Progenitor cell of endocrine pancreas (in vitro differentiated cells): Measurements from ENCODE around the gene CDH4. TPM values are rescaled to one million over a fixed set of nuclear protein-coding genes. Genes with fewer than 3 reads are reported as not detected.

Source experiments
- DNase-seq: peaks from one replicate; pipeline ENCODE4 v3.0.0; 2021; ENCODE audit warnings: low spot score; ENCODE audit not compliant: unreplicated experiment
- H3K27ac Mint-ChIP-seq: 2 replicates; pipeline ENCODE4 v1.8.0; 2021; ENCODE audit warnings: mild to moderate bottlenecking, moderate library complexity, mixed read lengths
- H3K27me3 Mint-ChIP-seq: 2 replicates; pipeline ENCODE4 v1.8.0; 2021; ENCODE audit warnings: mixed read lengths
- H3K36me3 Mint-ChIP-seq: 2 replicates; pipeline ENCODE4 v1.8.0; 2022; ENCODE audit warnings: mixed read lengths; ENCODE audit not compliant: insufficient read depth
- H3K4me1 Mint-ChIP-seq: 2 replicates; pipeline ENCODE4 v1.8.0; 2021; ENCODE audit warnings: low read depth, mixed read lengths
- H3K4me3 Mint-ChIP-seq: 2 replicates; pipeline ENCODE4 v1.8.0; 2021; ENCODE audit warnings: low read depth, mild to moderate bottlenecking, moderate library complexity, mixed read lengths
- H3K9me3 Mint-ChIP-seq: 2 replicates; pipeline ENCODE4 v1.8.0; 2021; ENCODE audit warnings: low read depth, mixed read lengths
- CTCF ChIP-seq: fragments of 200-600 bp; sonication (generic); IDR thresholded peaks from one replicate; pipeline ENCODE4 v1.5.0; 2021; ENCODE audit warnings: antibody characterized with exemption, mild to moderate bottlenecking; ENCODE audit not compliant: unreplicated experiment
- total RNA-seq: library from RNA; stranded (reverse); gene quantifications from 2 replicates; pipeline ENCODE4 v1.2.1, GENCODE V29; 2021

CDH4 gene
- total RNA-seq, 1 donor from 2014 or later = 0.43 TPM

GRCh38 chr20:61573415-61574305, 321.6 kb downstream of the CDH4 start:
- H3K4me3 Mint-ChIP-seq = no peak overlapping the region
- H3K9me3 Mint-ChIP-seq = no peaks in the 10 kb centered on the region
- H3K4me1 Mint-ChIP-seq = no peaks in the 10 kb centered on the region
- H3K27ac Mint-ChIP-seq = no peak overlapping the region
- H3K36me3 Mint-ChIP-seq = no peaks in the 10 kb centered on the region
- no peak for DNase-seq
- H3K27me3 Mint-ChIP-seq = peaks cover 7% of the 10 kb centered on the region
- TF ChIP-seq CTCF = no peak

- H3K9me3 Mint-ChIP-seq = no peaks in the 10 kb centered on the region
- no peak for DNase-seq
- H3K4me3 Mint-ChIP-seq = no peak overlapping the region
- peaks cover 9% of the 10 kb centered on the region for H3K27me3 Mint-ChIP-seq
- no peak for TF ChIP-seq CTCF
- no peaks in the 10 kb centered on the region for H3K36me3 Mint-ChIP-seq
- no peak overlapping the region for H3K27ac Mint-ChIP-seq
- H3K4me1 Mint-ChIP-seq = no peaks in the 10 kb centered on the region
Measured at GRCh38 chr20:61575151-61575937, 323.3 kb downstream of the CDH4 start.

GRCh38 chr20:61576372-61576771, 324.3 kb downstream of the CDH4 start:
- Mint-ChIP-seq H3K27me3 (peaks cover 9% of the 10 kb centered on the region), H3K4me3 (no peak overlapping the region), H3K9me3 (no peaks in the 10 kb centered on the region), H3K4me1 (no peaks in the 10 kb centered on the region), H3K36me3 (no peaks in the 10 kb centered on the region), H3K27ac (no peak overlapping the region)
- no peak for DNase-seq
- TF ChIP-seq CTCF = no peak

- Mint-ChIP-seq H3K36me3 (no peaks in the 10 kb centered on the region), H3K4me3 (no peak overlapping the region), H3K27ac (no peak overlapping the region), H3K4me1 (peaks cover under 1% of the 10 kb centered on the region), H3K9me3 (no peaks in the 10 kb centered on the region), H3K27me3 (peaks cover 10% of the 10 kb centered on the region)
- no peak for TF ChIP-seq CTCF
- DNase-seq = no peak
Measured at GRCh38 chr20:61577065-61577464, 325.0 kb downstream of the CDH4 start.

GRCh38 chr20:61579908-61580307, 327.8 kb downstream of the CDH4 start:
- no peak for DNase-seq
- no peak overlapping the region for H3K4me3 Mint-ChIP-seq
- peaks cover 1% of the 10 kb centered on the region for H3K4me1 Mint-ChIP-seq
- H3K9me3 Mint-ChIP-seq = no peaks in the 10 kb centered on the region
- no peak for TF ChIP-seq CTCF
- H3K36me3 Mint-ChIP-seq = no peaks in the 10 kb centered on the region
- H3K27me3 Mint-ChIP-seq = peaks cover 30% of the 10 kb centered on the region
- no peak overlapping the region for H3K27ac Mint-ChIP-seq
